Measurements from ENCODE around the gene SBK3.

SBK3 gene

DNA sequence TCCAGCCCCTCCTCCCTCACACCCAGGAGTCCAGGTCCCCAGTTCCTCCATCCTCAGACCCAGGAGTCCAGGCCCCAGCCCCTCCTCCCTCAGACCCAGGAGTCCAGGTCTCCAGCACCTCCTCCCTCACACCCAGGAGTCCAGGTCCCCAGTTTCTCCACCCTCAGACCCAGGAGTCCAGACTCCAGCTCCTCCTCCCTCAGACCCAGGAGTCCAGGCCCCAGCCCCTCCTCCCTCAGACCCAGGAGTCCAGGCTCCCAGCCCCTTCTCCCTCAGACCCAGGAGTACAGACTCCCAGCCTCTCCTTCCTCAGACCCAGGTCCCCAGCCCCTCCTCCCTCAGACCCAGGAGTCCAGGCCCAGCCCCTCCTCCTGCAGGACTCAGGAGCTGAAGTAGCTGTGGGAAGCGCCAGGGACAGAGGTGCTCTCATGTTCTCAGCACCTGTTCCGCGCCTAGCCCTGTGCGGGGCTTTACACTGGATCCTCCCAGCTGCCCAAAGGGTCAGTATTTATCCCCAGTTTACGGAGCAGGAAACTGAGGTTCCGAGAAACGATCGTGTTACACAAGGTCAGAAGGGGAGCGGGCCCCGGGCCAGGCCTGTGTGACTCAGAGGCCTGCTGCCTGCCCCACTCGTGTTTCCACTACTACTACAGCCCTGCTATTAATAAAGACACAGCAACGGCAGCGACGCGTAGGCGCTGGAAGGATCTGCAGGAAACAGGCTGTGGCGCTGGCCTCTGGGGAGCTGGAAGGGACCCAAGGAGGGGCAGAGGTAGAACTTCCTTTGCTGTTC lies 1.7 kb upstream of the SBK3 start:
- H3K4me3 ChIP-seq (ENCODE audit: low read length), result no peak overlapping the region
- peaks cover 3% of the 10 kb centered on the region for H3K4me1 ChIP-seq (ENCODE audit: control insufficient read depth, low read depth, low read length)
- no peaks in the 10 kb centered on the region for H3K9me3 ChIP-seq (ENCODE audit: control insufficient read depth, low read depth, low read length)
- H3K27me3 ChIP-seq (ENCODE audit: control insufficient read depth, insufficient read depth, low read length), result no peaks in the 10 kb centered on the region
- H3K27ac ChIP-seq (ENCODE audit: low read length), result no peak overlapping the region
- no peak overlapping the region for H3K9ac ChIP-seq (ENCODE audit: low read length)
- H3K36me3 ChIP-seq (ENCODE audit: control insufficient read depth, low read depth, low read length), result no peaks in the 10 kb centered on the region

DNA sequence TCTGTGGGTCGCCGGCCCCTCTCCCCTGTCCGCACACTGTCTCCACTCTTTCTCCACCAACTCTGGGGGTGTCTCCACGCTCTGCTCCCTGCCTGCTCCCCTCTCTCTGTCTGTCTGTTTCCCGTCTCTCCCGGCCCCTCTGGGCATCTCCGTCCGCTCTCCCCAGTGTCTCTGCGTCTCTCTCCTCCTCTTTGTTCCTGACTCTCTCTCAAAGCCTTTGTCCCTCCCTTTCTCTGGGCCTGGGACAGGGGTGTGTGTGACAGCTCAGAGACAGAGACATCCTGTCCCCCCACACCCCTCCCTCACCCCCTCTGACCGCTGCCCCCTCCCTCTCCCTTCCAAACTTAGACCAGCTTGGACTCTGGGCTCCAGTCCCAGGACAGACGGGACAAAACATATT lies 668 bp upstream of the SBK3 start:
- Histone ChIP-seq H3K9ac (ENCODE audit: low read length) (no peak overlapping the region), H3K27me3 (ENCODE audit: control insufficient read depth, insufficient read depth, low read length) (no peaks in the 10 kb centered on the region), H3K27ac (ENCODE audit: low read length) (no peak overlapping the region), H3K4me3 (ENCODE audit: low read length) (no peak overlapping the region), H3K9me3 (ENCODE audit: control insufficient read depth, low read depth, low read length) (no peaks in the 10 kb centered on the region), H3K36me3 (ENCODE audit: control insufficient read depth, low read depth, low read length) (no peaks in the 10 kb centered on the region), H3K4me1 (ENCODE audit: control insufficient read depth, low read depth, low read length) (peaks cover 3% of the 10 kb centered on the region)

DNA sequence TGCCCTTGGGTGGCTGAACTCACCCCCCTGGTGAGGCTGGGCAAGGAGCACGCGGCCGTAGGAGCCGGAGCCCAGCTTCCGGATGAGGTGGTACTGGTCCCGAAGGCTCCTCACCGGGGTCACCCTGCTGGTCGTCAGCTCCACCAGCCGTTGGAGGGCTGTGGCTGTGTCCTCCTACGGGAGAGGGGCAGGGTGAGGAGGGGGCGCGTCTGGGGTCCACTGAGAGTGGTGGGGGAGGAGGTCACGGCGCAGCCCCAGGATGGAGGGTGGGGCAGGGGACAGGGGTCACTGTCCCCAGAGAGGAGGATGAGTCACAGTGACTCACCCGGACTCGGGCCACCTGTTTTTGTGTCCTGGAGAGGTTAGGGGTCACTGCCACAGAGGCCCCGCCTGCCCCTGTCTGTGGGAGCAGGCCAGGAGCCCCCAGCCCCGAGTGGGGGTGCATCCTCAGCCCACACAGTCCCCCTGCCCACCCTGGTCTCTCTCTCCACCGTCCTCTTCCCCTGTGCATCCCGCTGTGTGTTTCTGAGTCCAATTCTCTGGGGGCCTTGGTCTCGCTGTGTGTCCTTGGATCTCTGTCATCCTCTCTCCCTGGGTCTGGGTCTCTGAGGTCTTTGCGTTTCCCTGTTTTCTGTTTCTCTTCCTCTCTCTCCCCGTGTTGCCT lies 435 bp downstream of the SBK3 start:
- H3K27ac ChIP-seq (ENCODE audit: low read length), result no peak overlapping the region
- no peak overlapping the region for H3K4me3 ChIP-seq (ENCODE audit: low read length)
- no peaks in the 10 kb centered on the region for H3K9me3 ChIP-seq (ENCODE audit: control insufficient read depth, low read depth, low read length)
- H3K9ac ChIP-seq (ENCODE audit: low read length), result no peak overlapping the region
- no peaks in the 10 kb centered on the region for H3K36me3 ChIP-seq (ENCODE audit: control insufficient read depth, low read depth, low read length)
- H3K4me1 ChIP-seq (ENCODE audit: control insufficient read depth, low read depth, low read length), result no peaks in the 10 kb centered on the region
- H3K27me3 ChIP-seq (ENCODE audit: control insufficient read depth, insufficient read depth, low read length), result no peaks in the 10 kb centered on the region

DNA sequence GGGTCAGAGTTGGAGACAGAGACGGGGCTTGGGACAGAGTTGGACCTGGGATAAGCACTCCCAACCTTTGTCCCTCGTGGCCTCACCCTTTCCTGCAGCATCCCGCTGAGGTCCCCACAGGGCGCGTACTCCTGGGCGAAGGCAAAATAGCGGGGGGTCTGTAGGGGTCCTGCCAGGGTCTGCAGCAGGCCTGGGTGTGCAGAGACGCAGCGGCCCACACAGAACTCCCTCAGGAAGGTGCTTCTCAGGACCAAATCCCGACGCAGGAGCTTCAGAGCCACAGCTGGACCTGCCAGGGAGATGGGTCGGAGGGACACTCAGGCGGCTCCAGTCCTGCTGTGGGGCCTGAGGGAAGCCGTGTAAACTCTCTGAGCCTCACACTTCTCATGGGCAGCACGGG lies 1.3 kb downstream of the SBK3 start:
- Histone ChIP-seq H3K9me3 (ENCODE audit: control insufficient read depth, low read depth, low read length) (no peaks in the 10 kb centered on the region), H3K9ac (ENCODE audit: low read length) (no peak overlapping the region), H3K36me3 (ENCODE audit: control insufficient read depth, low read depth, low read length) (no peaks in the 10 kb centered on the region), H3K4me1 (ENCODE audit: control insufficient read depth, low read depth, low read length) (no peaks in the 10 kb centered on the region), H3K27ac (ENCODE audit: low read length) (no peak overlapping the region), H3K27me3 (ENCODE audit: control insufficient read depth, insufficient read depth, low read length) (no peaks in the 10 kb centered on the region), H3K4me3 (ENCODE audit: low read length) (no peak overlapping the region)

DNA sequence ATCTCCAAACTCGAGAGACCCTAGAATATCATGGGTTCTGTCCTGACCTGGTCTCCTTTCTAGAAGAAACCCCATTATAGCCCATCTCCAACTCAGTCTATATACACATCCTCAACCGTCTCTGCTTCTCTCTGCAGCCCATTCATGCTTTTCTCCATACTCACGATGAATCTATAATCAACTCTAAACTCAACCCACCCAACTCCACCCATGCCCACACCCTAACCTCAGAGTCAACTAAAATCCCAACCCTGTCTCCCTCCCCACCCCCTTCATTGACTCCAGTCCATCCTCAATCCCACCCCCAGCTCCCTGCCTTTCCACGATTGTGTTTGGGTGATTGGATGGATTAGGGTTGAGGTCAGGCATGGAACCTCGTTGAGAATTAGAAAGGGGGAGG lies 1.8 kb downstream of the SBK3 start:
- Histone ChIP-seq H3K9ac (ENCODE audit: low read length) (no peak overlapping the region), H3K4me1 (ENCODE audit: control insufficient read depth, low read depth, low read length) (no peaks in the 10 kb centered on the region), H3K36me3 (ENCODE audit: control insufficient read depth, low read depth, low read length) (no peaks in the 10 kb centered on the region), H3K27me3 (ENCODE audit: control insufficient read depth, insufficient read depth, low read length) (no peaks in the 10 kb centered on the region), H3K27ac (ENCODE audit: low read length) (no peak overlapping the region), H3K9me3 (ENCODE audit: control insufficient read depth, low read depth, low read length) (no peaks in the 10 kb centered on the region), H3K4me3 (ENCODE audit: low read length) (no peak overlapping the region)

DNA sequence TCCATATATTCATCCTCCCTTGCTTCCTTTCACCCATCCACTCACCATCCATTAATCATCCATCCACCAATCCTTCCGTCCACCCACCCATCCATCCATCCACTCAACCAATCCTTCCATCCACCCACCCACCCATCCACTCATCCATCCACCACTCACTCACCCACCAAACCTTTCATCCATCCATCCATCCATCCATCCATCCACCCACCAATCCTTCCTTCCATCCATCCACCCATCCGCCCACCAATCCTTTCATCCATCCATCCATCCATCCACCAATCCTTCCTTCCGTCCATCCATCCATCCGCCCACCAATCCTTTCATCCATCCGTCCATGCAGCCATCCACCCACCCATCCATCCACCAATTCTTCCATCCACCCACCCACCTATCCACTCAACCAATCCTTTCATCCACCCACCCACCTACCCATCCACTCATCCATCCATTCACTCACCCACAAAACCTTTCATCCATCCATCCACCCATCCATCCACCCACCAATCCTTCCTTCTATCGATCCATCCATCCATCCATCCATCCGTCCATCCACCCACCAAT lies 3.0 kb downstream of the SBK3 start:
- no peak overlapping the region for H3K27ac ChIP-seq (ENCODE audit: low read length)
- H3K9ac ChIP-seq (ENCODE audit: low read length), result no peak overlapping the region
- peaks cover 8% of the 10 kb centered on the region for H3K4me1 ChIP-seq (ENCODE audit: control insufficient read depth, low read depth, low read length)
- no peaks in the 10 kb centered on the region for H3K36me3 ChIP-seq (ENCODE audit: control insufficient read depth, low read depth, low read length)
- no peaks in the 10 kb centered on the region for H3K27me3 ChIP-seq (ENCODE audit: control insufficient read depth, insufficient read depth, low read length)
- H3K4me3 ChIP-seq (ENCODE audit: low read length), result no peak overlapping the region
- no peaks in the 10 kb centered on the region for H3K9me3 ChIP-seq (ENCODE audit: control insufficient read depth, low read depth, low read length)

DNA sequence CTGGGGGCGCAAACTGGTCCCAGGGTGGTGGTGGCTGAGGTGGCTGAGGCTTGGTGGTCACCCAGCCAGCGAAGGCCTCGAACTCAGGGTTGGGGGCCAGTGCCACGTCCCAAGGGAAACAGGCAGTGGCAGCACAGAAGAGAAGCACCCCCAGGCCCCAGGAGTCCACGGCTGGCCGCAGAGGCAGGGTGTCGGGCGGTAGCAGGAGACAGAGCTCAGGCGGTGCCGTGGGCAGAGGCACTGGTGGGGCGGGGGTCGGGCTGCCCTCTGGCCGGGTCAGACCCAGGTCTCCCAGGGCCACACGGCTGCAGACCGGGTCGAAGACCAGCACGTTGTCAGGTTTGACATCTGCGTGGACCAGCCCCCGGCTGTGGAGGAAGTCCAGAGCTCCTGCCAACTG lies 4.3 kb downstream of the SBK3 start:
- peaks cover 8% of the 10 kb centered on the region for H3K4me1 ChIP-seq (ENCODE audit: control insufficient read depth, low read depth, low read length)
- no peaks in the 10 kb centered on the region for H3K27me3 ChIP-seq (ENCODE audit: control insufficient read depth, insufficient read depth, low read length)
- no peaks in the 10 kb centered on the region for H3K36me3 ChIP-seq (ENCODE audit: control insufficient read depth, low read depth, low read length)
- no peak overlapping the region for H3K4me3 ChIP-seq (ENCODE audit: low read length)
- no peak overlapping the region for H3K9ac ChIP-seq (ENCODE audit: low read length)
- no peaks in the 10 kb centered on the region for H3K9me3 ChIP-seq (ENCODE audit: control insufficient read depth, low read depth, low read length)
- no peak overlapping the region for H3K27ac ChIP-seq (ENCODE audit: low read length)

DNA sequence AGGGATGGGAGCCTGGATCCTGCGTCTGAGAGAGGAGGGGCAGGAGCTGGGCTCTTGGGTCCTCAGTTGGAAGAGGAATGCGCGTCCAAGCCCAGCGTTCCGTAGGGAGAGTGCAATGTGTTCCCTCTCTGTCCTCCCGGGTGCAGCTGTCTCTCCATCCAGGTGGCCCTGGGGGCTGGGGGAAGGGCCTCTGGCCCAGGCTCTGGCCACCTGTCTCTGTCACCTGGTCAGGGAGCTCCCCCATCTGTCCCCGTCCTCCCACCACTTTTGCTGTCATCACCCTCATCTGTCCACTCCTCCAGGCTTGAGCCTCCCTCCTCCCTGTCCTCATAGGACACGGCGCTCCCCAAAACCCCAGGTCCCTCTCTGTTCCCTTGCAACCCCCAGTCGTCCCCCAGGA lies 4.7 kb downstream of the SBK3 start:
- no peaks in the 10 kb centered on the region for H3K27me3 ChIP-seq (ENCODE audit: control insufficient read depth, insufficient read depth, low read length)
- peaks cover 8% of the 10 kb centered on the region for H3K4me1 ChIP-seq (ENCODE audit: control insufficient read depth, low read depth, low read length)
- H3K9me3 ChIP-seq (ENCODE audit: control insufficient read depth, low read depth, low read length), result no peaks in the 10 kb centered on the region
- no peak overlapping the region for H3K27ac ChIP-seq (ENCODE audit: low read length)
- H3K36me3 ChIP-seq (ENCODE audit: control insufficient read depth, low read depth, low read length), result no peaks in the 10 kb centered on the region
- no peak overlapping the region for H3K9ac ChIP-seq (ENCODE audit: low read length)
- H3K4me3 ChIP-seq (ENCODE audit: low read length), result no peak overlapping the region

DNA sequence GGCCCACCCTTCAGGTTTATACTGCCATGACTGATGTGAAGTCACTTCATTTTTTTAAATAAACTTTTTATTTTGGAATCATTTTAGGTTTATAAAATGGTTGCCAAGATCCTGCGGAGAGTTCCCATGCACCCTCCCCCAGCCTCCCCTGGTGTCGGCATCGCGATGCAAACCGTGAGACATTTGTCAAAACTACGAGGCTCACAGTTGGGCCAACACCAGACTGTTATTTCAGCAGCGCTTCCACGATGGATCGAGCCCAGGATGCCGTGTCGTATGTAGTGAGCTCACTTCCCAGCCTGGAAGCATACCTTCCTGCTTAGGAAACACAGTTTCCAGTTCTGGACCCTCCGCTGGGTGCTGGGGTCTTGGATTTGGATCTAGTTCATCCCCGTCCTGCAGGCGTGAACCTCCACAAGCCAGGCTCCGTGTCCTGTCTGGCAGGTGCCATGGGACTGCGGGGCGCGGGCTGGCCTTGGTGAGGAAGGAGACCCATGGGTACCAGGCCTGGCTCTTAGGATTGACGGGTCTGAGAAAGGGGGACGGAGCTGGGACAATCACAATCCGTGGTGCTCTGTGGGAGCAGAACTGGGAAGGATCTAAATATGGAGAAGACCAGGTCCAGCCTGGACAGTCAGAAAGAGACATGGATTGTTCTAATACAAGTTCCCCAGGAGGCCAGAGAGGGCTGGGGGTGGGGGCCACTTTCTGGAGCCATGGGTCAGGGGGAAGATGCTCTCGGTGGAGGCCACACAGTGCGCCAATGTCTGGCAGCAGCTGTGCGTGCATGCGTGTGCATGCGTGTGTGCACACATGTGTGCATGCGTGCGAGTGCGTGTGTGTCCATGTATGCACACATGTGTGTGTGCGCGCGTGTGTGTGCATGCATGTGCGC lies 6.0 kb downstream of the SBK3 start:
- Histone ChIP-seq H3K27ac (ENCODE audit: low read length) (no peak overlapping the region), H3K4me1 (ENCODE audit: control insufficient read depth, low read depth, low read length) (peaks cover 8% of the 10 kb centered on the region), H3K9me3 (ENCODE audit: control insufficient read depth, low read depth, low read length) (no peaks in the 10 kb centered on the region)

DNA sequence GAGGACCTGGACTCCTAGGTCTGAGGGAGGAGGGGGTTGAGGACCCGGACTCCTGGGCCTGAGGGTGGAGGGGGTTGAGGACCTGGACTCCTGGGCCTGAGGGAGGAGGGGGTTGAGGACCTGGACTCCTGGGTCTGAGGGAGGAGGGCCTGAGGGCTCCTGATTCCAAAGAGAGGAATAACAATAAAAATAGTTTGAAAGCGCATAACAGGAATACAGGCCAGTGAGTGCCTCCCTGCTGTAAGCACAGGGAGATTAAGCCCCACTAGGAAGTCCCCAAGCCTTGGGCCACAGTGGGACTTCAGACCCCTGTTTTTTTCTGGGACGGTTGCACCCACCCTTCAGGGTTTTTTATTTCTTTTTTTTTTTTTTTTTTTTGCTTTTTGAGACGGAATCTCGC lies 7.2 kb downstream of the SBK3 start:
- Histone ChIP-seq H3K4me1 (ENCODE audit: control insufficient read depth, low read depth, low read length) (peaks cover 8% of the 10 kb centered on the region), H3K9ac (ENCODE audit: low read length) (no peak overlapping the region), H3K36me3 (ENCODE audit: control insufficient read depth, low read depth, low read length) (no peaks in the 10 kb centered on the region), H3K27ac (ENCODE audit: low read length) (peak overlapping the region; percentile 39), H3K4me3 (ENCODE audit: low read length) (no peak overlapping the region), H3K27me3 (ENCODE audit: control insufficient read depth, insufficient read depth, low read length) (no peaks in the 10 kb centered on the region), H3K9me3 (ENCODE audit: control insufficient read depth, low read depth, low read length) (no peaks in the 10 kb centered on the region)

More for the DNA sequence above, 6.0 kb downstream of the SBK3 start:
- Histone ChIP-seq H3K27me3 (ENCODE audit: control insufficient read depth, insufficient read depth, low read length) (no peaks in the 10 kb centered on the region), H3K36me3 (ENCODE audit: control insufficient read depth, low read depth, low read length) (no peaks in the 10 kb centered on the region), H3K4me3 (ENCODE audit: low read length) (no peak overlapping the region), H3K9ac (ENCODE audit: low read length) (no peak overlapping the region)

DNA sequence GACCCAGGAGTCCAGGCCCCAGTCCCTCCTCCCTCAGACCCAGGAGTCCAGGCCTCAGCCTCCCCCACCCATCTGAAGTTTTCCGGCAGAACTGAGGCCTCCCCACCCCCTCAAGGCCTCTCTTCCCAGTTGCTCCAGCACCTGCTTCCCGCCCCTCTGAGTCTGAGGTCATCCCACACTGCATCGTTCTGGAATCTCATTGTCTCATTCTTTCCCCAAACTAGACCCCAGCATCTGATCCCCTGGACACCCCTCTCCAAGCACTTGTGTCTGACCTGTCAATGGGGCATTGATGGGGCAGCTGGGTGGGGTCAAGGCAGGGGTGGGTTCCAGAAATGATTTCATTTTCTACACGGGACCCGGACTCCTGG lies 7.6 kb downstream of the SBK3 start:
- H3K27ac ChIP-seq (ENCODE audit: low read length), result no peak overlapping the region
- no peaks in the 10 kb centered on the region for H3K27me3 ChIP-seq (ENCODE audit: control insufficient read depth, insufficient read depth, low read length)
- H3K9ac ChIP-seq (ENCODE audit: low read length), result no peak overlapping the region
- H3K4me1 ChIP-seq (ENCODE audit: control insufficient read depth, low read depth, low read length), result peaks cover 8% of the 10 kb centered on the region
- H3K4me3 ChIP-seq (ENCODE audit: low read length), result no peak overlapping the region
- no peaks in the 10 kb centered on the region for H3K36me3 ChIP-seq (ENCODE audit: control insufficient read depth, low read depth, low read length)
- H3K9me3 ChIP-seq (ENCODE audit: control insufficient read depth, low read depth, low read length), result no peaks in the 10 kb centered on the region
